Activated T-cell treated with anti-CD3 and anti-CD28 coated beads for 4 hours (primary cell): ENCODE data around the gene FABP3.
A peak's percentile ranks its signal among the peaks of the same experiment; 100 is the strongest.
"Not testable (repeated sequence)": the region's sequence is repeated elsewhere in the genome, so short reads cannot be mapped to it uniquely, and the experiment has no call there.

Source experiments
- DNase-seq: peaks from one replicate; pipeline ENCODE4 v3.0.0-alpha.2; 2020

FABP3 gene

GRCh38 chr1:31397360-31398095 is 24.7 kb upstream of the FABP3 start:
- no peak for DNase-seq

GRCh38 chr1:31396633-31397351 is 23.9 kb upstream of the FABP3 start:
- no peak for DNase-seq

DNA sequence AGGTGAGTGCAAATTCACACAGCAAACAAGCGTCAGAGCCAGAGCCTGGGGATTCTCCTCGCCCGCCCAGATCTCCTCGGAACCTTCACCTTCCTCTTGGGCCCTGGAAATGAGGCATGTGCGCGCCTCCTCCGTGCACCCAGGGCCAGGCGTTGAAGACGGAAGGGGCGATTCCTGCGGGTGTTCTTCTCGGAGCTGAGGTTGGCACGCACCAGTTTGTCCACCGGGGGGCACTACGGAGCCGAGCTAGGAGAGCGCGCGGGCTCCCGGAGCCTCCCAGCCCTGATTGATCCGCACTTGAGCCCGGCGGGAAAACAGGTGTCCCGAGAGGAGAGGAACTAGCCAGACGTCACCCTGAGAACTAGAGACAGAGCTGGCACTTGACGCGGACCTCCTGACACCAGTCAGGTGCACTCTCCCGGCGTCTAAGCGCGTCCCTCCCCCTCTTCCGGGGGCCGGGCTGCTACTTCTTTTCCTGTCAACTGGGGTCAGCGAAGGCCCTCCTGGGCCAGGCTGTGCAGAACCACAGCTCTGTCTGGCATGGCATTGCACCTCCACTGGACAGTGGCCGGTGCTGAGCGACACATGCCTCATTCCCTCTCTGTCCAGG is 21.8 kb upstream of the FABP3 start:
- peak; percentile 71 for DNase-seq

DNA sequence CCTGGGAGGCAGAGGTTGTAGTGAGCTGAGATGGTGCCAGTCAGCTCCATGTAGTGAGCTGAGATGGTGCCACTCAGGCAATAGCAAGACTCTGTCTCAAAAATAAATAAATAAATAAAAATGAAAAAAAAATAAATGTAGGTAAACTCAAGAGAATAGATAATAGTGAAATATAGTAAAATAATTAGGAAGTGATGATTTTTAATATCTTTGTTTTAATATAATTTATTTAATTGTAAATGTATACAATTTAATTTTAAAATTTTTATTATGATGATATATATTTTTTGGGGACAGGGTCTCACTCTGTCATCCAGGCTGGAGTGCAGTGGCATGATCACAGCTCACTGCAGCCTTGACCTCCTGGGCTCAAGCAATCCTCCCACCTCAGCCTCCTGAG is 20.6 kb upstream of the FABP3 start:
- DNase-seq: no peak

DNA sequence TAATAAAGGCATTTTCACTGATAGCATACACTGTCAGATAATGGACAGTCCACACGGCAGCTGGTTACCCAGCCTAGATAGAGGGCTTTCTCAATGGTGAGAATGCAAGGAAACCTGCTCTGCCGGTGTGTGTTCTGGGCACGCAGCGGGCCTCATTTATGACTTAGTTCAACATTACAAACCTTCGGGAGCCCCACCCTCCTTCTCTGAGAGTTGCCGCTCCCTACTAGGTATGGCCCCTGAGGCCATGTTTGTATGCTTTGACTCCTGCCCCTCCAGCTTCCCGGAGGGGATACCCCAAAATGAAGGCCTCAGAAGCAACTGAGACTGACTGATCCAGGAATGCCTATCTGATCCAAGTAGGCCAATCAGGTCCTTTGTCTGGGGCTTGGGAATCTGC is 17.2 kb upstream of the FABP3 start:
- DNase-seq: no peak

DNA sequence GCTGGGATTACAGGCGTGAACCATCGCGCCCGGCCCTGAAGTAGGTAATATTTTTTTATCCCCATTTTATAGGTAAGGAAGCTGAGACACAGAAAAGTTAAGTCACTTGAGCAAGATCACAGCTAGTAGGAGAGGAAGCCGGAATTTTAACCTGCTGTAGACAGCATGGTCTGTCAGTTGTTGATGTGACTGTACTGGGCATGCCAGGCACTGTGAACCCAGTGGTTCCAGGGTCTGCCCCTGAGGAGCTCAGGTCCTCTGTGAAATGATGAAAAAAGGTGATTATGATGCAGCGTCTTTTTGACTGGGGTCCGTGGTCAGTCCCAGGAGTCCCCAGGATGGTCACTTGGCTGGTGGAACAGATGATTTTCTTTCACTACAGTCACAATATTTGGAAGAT is 16.7 kb upstream of the FABP3 start:
- no peak for DNase-seq

DNA sequence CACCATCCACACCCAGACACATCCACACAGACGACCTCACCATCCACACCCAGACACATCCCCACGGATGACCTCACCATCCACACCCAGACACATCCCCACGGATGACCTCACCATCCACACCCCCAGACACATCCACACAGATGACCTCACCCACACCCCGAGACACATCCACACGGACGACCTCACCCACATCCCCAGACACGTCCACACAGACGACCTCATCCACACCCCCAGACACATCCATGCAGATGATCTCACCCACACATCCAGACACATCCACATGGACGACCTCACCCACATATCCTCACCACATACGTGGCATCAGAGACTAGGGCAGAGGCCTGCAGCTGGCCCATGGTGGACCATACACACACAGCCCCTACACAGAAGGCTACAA is 14.7 kb upstream of the FABP3 start:
- DNase-seq: no peak

GRCh38 chr1:31386576-31387243 is 13.8 kb upstream of the FABP3 start:
- not testable (repeated sequence) for DNase-seq

DNA sequence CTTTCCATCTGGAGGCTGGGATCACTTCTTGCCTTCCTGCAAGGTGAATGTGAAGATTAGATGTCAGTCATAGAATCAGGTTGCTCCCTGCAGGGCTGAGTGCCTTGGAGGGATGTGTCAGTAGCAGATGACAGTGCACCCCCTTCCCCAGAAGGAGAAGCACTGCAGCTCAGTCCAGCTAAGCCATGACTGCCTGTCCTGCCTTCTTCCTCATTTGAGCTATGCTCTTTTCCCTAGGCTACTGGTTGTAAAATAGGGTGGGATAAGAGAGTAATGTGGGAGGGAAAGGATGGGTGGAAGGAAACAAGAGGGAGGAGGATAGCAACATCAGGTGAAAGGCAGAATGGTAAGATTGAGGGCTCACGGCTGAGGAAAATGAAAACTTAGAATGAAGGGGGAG is 11.1 kb upstream of the FABP3 start:
- DNase-seq: no peak

GRCh38 chr1:31382379-31382989 is 9.6 kb upstream of the FABP3 start:
- DNase-seq: no peak

DNA sequence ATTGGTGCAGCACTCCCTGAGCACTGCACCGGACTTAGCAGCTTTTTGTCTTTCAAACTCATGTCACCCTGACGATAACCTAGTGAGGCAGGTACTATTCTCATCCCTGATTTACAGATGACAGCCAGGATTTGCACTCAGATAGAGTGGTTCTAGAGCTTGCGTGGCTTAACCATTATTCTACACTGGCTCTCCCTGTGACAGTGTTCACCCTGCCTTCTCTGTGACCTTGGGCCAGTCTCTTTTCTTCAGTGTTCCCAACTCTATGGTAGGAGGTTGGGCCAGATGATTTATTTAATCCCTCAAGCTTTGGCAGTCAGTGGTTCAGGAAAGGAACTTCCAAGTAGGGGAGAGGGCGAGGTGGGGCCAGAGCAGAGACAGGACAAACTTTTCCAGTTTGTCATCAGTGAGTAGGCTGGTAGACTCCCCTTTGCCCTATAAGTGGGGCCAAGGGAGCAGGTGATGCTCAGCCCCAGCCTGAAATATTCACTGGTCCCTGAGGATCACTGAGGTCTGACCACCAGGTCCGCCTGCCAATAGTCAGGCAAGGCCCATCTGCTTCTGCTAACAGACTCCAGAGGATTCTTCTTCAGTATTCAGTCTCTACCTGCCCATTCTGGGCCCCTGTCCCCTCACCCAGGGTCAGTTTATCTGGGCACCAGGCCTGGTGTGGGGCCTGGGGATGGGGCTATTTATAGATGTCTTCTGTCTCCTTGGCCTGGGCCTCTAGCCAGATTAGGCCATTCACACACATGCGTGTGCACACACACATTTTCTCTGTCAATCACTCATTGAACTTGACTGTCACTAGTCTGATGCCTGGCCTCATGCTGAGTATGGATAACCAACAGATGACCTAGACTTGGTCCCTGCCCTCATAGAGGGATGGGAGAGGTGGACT is 8.8 kb upstream of the FABP3 start:
- no peak for DNase-seq

DNA sequence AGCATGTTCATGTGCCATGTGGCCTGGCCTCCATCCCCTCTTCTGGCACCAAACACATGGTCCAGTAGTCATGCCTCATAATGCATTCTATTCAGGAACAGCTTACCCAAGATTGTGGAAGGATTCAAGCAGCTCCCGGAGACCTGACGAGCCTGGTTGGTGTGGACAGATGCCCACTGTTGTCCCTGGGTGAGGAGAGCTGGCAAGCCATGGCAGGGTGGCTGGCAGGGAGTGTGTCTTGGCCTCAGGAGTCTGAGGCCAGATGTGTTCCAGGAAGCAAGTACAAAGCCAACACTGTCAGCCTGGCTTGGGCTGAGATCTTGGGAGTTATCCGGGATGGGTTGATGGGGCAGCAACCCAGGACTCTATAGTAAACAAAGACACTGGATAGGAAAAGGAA is 7.3 kb upstream of the FABP3 start:
- no peak for DNase-seq

- DNase-seq: no peak
Observed at GRCh38 chr1:31378001-31378400, 5.1 kb upstream of the FABP3 start.

DNA sequence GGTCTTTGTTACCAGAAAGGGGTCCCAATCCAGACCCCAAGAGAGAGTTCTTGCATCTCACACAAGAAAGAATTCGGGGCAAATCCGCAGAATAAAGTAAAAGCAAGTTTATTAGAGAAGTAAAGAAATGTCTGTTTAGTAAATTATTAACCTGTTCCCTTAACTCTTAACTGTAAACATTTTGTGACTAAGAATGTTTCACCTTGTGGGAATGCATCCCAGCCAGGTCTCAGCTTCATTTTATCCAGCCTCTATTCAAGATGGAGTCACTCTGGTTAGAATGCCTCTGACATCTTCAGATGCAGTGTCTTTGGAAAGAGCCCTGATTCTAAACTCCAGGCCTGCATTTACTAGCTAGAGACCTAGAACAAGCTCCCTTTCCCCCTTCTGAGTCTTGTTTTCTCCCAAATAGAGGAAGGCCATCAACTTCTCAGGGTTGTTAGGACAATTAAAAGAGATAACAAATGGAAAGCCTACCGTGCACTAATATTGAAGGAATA is 4.5 kb upstream of the FABP3 start:
- DNase-seq: no peak

GRCh38 chr1:31376375-31377134 is 3.7 kb upstream of the FABP3 start:
- no peak for DNase-seq

DNA sequence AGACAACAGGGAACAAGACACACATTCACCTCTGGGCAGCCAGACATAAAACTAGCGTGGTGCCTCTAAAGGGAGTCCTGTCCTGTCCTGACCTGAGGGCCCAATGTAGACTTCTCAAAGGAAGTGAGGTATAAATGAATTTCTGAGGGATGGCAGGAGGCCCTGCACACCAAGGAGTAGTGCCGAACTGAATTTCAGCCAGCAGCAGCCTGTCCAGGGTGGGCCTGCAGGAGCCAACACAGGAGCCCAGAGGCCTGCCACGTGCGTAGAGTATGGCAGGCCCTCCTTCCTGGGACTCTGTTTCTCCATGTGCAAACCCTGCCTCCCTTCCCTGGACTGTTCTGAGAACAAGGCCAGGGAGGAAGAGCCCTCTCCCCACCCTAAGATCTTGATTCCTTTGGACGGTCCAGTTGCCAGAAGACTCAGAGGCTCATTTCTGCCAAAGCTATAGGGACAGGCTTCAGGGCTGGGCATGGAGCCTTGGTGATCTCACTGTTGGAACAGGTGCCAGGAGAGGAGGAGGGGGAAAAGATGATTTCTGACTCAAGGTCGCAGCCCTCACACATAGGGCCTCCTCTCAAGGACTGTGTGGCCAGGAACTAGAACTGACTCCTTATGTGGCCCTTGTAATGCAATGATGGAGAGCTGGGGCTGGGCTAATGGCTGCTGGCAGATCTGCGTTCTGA is 1.8 kb upstream of the FABP3 start:
- no peak for DNase-seq

- DNase-seq: no peak
Observed at GRCh38 chr1:31373897-31374486, 1.1 kb upstream of the FABP3 start.

DNA sequence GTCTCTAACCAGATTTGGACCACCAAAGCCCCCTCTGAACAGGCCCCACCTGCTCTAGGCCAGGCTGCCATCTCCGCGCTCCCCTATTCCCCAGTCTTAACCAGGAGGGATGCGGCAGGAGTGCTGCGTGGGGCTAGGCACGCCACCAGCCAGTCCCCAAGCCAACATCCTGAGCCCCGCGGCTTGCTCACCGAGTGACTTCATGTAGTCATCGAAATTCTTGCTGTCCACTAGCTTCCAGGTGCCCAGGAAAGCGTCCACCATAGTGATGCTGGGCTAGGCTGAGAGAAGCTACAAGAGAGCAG is 173 bp downstream of the FABP3 start:
- no peak for DNase-seq

- no peak for DNase-seq
Observed at GRCh38 chr1:31372051-31372450, 825 bp downstream of the FABP3 start.
